ENCODE measurements around the gene CACNB2.

CACNB2 gene

DNA sequence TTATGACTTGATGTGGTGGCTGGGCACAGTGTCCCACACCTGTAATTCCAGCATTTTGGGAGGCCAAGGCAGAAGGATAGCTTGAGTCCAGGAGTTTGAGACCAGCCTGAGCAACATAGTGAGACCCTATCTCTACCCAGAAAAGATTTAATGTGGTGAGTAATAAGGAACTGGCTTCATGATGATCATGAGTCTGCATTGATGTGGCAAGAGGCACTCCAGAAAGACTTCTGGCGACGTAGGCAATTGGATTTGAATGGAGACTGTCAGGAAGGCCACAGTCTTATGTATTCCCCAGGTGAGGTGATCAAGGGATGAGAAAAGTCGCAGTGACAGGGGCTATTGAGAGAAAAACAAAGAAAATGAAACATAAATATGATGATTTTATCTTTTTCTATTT, 138.0 kb downstream of the CACNB2 start:
- DNase-seq, result no peak

DNA sequence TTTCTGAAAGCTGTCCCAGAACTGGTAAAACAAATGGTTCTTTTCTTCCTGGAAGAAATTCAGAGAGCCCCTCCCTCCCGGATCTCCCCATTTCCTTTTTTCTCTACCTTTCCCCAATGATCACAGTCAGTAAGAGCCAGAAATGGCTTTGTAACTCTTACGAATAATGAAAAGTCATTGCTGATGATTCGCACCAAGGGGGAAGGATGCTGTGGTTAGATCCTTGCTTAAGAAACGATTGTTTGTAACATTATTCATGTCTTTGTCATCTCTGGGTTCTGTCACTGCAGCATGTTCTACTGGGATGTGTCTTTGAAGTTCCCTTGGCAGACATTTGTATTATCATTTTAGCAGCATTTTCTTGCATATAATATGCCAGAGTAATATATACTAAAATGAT, 138.9 kb downstream of the CACNB2 start:
- DNase-seq, result peak in 1 of 58 donors; percentile 2

DNA sequence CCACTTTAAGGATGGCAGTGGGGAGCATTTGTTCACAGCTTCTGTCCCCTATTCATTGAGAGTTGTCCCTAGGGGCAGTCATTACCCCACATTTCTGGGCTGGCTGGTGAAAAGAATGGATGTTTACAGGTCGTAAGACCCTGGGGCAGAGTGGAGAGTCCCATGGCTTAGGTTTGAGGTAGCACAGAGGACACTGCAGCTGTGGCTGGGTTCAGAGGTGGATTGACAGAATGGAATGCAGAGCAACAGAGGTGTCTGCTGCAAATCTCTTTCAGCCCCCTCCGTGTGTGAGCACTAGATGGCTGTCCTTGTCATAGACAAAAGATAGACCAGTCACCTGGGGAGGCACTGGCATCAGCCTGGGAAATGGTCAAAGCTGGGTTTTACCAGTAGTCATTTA, 141.9 kb downstream of the CACNB2 start:
- no peak for DNase-seq

DNA sequence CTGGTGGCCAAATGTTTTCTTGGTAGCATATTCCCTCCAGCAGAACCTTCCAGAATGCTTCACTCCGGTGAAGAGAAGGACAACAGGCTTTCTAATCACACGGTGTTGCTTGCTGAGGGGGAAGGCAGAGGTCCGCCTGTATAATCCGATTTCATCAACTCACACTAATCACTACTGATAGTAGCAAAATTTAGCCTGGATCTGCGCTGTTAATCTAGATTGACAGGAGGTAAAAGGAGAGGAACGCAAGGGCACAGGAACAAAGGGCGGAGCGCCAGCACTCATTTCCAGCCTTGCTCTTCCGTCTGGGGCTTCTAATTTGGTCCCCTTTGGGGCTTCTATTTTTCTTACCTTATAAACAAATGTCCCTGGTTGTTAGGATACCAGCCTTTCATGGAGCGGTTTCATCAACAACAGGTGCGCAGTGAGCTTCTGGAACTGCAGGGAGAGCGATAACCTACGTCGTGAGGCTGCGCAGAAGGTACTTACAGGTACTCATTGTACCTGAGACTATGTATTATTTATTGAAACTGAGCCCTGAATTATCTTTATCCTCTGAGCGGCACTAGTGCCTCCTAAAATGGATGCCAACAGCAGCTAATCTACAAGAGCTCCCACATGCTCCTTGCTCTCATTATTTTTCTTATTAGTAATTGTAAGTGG, 150.6 kb downstream of the CACNB2 start:
- DNase-seq, result no peak

DNA sequence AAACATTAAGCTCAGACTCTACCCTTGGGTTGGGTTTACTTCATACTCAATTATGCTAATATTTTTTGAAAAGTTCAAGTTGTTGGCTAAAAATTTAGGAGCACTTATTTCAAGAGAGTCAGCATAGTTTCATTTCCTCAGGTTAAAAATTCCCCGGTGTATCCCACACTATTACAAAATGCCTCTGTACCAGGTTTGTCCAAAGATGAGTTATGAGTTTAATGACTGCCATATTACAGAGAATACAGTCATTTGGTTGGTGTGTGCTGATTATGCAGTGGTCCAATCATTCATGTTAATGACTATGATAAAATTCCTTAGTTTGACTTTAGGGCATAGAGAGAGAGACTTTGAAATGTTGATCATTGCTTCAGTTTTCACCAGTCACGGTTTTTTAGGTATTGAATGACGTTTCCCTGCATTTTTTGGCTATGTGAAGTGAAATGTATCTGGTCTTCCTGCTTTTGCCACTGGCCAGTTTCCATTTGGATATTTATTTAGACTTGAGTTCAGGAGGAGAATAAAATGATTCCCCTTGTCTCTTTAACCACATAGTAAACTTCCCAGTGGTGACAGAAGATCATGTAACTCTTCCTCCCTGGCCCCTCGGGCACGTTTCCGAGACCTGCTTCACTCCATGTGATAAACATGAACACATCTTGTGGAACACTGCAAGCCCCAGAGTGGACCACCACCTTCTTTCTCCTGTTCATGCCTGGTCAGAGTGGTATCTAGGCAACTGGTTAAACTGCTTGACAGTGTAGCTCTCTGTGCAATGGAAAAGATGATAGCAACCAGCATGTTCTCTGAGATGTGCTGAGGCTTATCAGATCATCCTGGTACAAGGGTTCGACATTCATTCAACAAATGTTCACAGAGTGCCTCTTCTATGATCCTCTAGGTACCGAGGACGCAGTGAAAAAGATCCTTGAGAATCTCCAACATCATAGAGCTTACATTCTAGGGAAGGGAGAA, 153.6 kb downstream of the CACNB2 start:
- no peak for DNase-seq

DNA sequence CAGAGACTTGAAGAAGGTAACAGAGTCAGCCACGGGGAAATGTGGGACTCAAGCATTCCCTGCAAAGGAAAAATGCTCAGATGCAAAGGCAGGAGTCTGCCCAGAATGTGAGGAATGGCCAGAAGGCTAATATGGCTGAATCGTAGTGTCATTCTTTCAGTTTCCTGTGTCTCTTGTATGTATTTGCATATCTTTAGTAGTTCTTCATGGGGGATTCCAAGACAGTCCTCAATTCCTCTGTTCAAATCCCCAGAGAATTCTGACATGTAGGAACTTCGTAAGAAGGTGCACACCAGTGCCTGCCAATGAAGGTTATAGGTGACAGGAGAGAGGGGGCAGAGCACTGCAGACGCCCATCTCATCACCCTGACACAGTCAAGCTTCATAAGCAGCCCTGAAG, 154.4 kb downstream of the CACNB2 start:
- DNase-seq, result no peak

DNA sequence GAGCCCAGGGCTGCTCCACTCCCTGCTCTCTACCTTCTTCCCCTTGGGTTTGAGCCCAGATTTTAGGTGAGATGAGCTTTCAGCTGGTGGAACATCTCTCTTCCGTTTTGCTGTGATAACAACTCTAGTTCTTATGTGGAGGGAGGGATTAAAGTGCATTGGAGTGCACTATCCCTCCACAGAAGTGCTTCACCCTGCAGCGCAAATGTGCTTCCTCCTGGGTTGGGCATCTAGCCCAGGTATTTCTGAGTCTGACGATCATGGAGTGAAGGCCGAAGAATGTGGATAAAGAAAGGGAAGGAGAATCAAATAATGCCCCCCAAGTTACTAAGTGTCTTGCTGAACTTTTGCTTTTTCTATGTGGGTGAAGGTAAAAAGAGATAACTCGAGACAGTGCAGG, 157.4 kb downstream of the CACNB2 start:
- no peak for DNase-seq

DNA sequence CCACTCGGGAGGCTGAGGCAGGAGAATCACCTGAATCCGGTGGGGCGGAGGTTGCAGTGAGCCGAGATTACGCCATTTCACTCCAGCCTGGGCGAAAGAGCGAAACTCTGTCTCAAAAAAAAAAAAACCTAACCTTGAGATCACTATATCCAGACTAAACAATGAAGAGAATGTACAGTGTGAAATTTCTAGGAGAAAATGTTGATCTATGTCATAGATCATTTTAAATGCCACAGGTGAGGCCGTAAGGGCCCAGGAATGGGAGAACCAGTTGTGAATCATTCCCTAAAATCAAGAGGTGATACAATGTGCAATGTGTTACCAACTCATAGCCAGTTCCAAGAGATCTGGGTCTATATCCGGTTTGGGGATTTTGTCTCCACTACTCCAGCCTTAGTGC, 158.0 kb downstream of the CACNB2 start:
- no peak for DNase-seq

DNA sequence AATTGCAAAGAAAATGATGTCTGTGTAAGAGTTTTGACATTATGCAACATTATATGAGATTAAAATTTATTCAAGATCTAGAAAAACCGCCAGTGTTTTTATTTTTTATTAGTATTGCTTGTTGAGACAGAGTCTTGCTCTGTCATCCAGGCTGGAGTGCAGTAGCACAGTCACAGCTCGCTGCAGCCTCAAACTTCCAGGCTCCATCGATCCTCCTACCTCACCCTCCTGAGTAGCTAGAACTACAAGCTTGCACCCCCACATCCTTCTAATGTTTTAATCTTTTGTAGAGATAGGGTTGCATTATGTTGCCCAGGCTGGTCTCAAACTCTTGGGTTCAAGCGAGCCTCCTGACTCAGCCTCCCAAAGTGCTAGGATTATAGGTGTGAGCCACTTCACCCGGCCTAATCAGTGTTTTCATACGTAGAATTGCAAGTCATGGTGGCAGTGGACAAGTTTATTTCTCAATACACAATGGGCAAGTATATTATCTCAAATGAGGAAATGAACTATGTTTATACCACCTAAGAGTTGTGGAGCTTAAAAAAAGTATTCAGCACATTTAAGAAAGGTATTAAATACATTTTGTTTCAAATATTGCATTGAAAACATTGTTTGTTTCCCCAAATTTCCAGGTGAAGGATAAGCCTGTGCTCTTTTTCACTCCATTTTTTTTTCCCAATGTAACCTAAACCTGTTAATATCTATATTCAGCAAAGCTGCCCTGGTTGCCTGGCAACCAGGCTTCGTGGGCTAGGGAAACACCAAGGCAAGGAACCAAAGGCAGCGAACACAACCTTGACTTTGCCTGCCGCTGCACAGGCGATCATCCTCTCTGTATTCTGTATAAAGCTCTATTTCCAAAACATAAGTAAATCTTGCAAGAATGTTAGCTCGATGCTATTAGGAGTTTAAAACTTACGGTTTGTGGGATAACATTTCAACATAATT, 163.9 kb downstream of the CACNB2 start:
- DNase-seq, result peak in 11 of 58 donors; percentile 5 to 36 (median 15)

DNA sequence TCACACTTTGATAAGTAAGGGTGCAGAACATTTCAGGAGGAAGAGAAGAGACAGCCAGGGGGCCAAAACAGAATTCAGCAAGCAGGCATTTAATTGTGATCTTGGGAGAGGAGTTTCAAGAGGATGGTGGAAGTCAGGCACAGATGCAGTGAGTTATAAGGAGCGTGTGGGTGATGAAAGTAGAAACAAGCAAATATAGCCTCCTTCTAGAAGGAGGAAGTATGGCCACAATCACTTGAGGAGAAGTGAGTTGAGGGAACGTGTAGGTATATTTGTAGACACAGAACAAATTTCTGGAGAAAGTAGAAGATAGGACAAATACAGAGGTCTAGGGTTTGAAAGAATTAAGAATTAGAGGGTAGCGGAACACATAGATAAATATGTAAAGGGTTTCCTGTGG, 165.8 kb downstream of the CACNB2 start:
- no peak for DNase-seq

DNA sequence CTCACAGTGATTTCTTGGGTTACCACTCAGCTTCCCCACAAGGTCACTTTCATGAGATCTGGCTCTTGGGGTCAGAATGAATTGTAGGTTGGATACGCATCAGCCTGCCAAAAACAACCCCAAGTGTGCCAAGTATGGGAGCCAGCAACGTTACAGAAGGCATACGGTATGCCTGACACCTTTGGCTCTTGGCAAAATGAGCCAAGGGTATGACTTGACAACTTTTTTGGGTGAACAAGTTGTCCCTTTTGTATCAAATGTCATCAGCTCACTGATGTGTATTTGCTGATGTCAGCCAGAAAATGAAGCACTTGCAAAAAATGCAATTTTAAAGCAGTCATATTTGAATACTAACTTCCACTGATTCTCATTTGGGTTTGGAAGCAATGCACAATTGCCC, 168.4 kb downstream of the CACNB2 start:
- peak in 4 of 58 donors; percentile 17 to 31 (median 22) for DNase-seq

DNA sequence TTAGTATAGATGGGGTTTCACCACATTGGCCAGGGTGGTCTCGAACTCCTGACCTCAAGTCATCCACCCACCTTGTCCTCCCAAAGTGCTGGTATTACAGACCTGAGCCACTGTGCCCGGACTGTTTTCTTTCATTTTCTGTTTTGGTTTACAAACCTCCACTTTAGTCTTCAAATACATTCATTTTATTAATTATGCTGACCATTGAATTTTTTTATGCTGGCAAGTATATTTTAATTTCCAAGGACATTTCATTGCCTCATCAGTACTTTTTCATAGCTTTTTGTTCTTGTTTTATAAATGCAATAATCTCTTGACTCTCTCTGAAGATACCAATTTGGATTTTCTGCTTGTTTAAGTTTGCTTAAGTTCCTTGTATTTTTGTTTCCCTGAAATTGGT, 170.5 kb downstream of the CACNB2 start:
- DNase-seq, result no peak

DNA sequence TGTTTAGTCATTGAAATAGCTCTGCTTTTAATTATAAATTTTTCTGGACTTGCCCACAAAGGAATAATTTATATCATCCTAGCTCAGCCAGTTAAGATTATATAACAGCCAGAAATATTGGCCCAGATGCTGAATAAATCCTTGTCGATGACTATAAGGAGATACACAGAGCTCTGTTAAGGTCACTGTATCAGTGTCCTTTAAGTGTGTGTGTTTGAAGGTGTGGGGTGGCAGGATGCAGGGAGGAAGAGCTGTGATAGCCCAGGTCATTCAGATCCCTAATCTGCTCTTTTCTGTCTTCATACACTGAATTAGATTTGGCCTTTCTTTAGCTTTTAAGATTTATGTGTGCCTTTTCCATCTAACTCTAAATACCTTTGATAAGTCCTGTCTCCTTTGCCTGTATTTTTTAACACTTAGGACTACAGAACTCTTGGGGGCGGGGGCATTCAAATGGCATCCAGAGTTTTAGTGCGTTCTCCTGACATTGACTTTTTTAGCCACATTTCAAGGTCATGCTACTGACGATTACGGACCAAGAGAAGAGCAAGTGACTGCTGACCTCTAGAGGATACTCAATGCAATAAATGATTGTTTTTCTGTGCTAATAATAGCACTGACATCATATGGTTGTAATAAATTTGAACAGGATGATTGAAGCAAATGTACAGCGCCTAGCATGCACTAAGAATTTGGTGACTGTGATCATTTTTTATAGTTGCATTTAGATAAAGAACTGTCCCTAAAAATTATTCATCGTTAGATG, 172.3 kb downstream of the CACNB2 start:
- no peak for DNase-seq

DNA sequence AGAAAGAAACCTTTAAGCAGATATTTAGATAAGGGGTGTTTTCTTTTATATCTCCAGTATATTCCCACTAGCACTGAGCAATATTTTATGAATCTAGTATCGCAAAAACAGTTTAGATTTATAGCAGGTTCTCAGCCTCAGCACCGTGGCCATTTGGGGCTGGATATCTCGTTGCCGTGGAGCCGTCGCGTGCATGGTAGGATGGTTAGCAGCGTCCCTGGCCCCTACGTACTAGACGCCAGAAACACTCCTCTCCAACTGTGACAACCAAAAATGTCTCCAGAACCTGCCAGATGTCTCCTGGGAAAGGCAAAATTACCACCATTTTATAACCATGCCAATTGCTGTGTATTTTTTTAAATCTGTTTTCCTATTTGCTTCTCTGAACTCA, 172.9 kb downstream of the CACNB2 start:
- no peak for DNase-seq

DNA sequence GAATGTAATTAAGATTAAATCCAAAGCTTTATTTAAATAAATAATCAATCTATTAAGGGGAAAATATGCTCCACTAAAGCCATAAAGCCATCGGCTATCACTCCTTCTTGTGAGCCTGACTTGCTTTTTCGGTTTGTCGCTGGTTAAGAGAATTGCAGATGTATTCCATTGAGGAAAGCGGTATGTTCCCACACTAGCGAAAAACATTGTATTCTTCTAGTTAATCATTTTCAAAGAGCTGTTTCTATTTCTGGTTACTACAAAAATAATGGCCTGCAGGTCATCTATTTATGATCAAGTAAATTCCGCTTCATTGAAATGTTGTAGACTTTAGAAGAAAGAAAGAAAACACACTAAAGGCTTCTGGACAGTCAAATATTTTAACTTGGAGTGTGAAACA, 173.4 kb downstream of the CACNB2 start:
- DNase-seq, result no peak

DNA sequence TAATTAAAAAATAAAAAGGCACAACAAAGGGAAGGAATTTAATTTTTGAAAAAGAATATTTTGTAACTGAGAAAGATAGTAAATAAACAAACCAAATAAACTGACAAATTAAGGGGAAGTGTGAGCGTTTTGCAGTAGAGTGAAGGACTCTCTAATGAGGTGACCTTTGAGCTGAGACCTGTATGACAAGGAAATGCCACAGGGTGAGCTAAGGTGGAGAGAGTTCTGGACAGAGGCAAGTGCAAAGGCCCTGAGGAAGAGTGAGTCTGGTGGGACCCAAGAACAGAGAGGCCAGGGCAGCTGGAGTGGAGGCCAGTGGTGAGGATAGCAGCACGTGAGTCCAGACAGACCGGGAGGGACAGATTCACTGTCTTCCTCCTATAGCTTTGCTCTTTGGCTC, 179.4 kb downstream of the CACNB2 start:
- no peak for DNase-seq

DNA sequence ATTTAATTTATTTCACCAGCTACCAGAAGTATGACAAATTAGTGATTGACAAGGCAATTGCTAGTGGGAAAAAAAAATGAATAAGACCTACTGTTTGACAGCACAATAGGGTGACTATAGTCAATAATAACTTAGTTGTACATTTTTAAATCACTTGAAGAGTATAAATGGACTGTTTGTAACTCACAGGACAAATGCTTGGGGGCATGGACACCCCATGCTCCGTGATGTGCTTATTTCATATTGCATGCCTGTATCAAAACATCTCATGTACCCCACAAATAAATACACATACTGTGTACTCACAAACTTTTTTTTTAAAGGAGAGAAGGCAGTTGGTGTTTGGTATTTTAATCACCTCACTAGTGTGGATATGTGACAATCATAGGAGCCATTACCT, 181.1 kb downstream of the CACNB2 start:
- no peak for DNase-seq

DNA sequence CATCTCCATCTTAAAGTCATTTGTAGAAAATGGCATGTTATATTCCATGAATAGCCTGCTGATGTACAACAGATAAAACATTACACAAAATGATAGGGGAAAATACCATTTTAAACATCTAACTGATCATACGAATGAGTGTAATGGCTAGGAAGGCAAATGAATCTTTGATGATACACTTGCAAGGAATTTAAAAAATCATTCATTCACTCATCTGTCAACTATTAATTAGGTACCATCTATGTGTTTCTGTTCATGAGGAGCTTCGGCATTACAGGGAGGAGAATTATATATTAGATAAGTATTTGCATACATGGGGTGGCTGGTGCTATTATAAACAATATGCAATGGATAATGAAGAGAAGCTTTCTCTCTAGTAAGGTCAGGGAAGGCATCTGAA, 183.7 kb downstream of the CACNB2 start:
- no peak for DNase-seq

DNA sequence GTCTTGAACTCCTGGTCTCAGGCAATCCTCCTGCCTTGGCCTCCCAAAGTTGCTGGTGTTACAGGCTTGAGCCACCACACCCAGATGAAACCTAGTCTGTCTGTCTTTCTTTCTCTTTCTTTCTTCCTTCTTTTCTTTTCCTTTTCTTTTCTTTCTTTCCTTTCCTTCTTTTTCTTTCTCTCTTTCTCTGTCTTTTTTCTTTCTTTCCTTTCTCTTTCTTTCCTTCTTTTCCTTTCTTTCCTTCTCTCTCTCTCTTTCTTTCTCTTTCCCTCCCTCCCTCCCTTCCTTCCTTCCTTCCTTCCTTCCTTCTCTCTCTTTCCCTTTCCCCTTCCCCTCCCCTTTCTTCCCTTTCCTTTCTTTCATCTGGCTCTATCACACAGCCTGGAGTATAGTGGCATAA, 185.2 kb downstream of the CACNB2 start:
- no peak for DNase-seq

DNA sequence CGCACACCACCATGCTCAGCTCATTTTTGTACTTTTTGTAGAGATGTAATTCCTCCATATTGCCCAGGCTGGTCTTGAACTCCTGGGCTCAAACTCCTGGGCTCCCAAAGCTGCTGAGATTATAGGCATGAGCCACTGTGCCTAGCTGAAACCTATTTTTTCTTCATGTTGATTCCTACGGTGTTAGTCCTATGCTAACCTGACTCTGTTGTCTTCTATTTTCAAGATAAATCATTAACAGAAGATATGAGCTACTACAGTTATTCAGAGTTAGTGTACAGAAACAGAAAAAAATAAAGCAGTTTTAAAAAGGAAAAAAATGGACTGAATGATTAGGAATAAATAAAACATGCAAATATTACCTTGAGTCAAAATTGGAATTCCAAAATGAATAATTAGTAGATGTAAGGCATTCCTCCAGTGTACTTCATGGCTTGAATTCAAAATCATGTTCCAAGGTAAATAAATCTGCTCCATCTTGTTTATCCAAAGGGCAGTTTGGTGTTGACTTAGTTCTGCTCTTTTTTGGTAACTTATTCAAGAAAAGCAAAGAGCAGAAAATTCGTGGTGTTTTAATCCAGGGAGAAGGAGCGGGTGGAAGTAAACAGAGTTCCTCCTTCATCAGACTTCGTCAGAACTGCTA, 185.8 kb downstream of the CACNB2 start:
- DNase-seq, result no peak
